ENCODE measurements around the gene ZNF185. TPM values are rescaled to one million over a fixed set of nuclear protein-coding genes. Genes with fewer than 3 reads are reported as not detected.

Gene ZNF185
- total RNA-seq, 1 experiment from 2014 or later, result 42.8 TPM

GRCh38 chrX:152937236-152937635 is 39.4 kb downstream of the ZNF185 start:
- Histone ChIP-seq H3K27me3 (ENCODE audit: insufficient read depth, low read depth) (no peaks in the 10 kb centered on the region), H3F3A (ENCODE audit: insufficient read depth, low read depth) (no peaks in the 10 kb centered on the region; the same call in 1 of the 2 replicates), H2AFZ (no peak overlapping the region), H3K9me3 (ENCODE audit: insufficient read depth, low read depth) (no peaks in the 10 kb centered on the region), H3K27ac (no peak overlapping the region), H3K79me2 (ENCODE audit: low read depth) (no peaks in the 10 kb centered on the region), H3K36me3 (ENCODE audit: low read depth) (no peaks in the 10 kb centered on the region), H3K4me2 (no peak overlapping the region), H3K4me3 (no peak overlapping the region), H4K20me1 (ENCODE audit: insufficient read depth) (no peaks in the 10 kb centered on the region), H3K9me2 (ENCODE audit: insufficient read depth) (no peaks in the 10 kb centered on the region), H3K4me1 (replicated peaks; ENCODE audit: insufficient read depth) (peaks cover 4% of the 10 kb centered on the region; the same call in 1 of the 2 replicates)
- no TSS peak for BruUV-seq (replicated peaks)
- no peak for DNase-seq
- TF ChIP-seq, protein P1, sequence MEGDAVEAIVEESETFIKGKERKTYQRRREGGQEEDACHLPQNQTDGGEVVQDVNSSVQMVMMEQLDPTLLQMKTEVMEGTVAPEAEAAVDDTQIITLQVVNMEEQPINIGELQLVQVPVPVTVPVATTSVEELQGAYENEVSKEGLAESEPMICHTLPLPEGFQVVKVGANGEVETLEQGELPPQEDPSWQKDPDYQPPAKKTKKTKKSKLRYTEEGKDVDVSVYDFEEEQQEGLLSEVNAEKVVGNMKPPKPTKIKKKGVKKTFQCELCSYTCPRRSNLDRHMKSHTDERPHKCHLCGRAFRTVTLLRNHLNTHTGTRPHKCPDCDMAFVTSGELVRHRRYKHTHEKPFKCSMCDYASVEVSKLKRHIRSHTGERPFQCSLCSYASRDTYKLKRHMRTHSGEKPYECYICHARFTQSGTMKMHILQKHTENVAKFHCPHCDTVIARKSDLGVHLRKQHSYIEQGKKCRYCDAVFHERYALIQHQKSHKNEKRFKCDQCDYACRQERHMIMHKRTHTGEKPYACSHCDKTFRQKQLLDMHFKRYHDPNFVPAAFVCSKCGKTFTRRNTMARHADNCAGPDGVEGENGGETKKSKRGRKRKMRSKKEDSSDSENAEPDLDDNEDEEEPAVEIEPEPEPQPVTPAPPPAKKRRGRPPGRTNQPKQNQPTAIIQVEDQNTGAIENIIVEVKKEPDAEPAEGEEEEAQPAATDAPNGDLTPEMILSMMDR (conservative IDR thresholded peaks at IDR 0.05), result no peak
- no peak for TF ChIP-seq EZH2 (IDR thresholded peaks at IDR 0.05; ENCODE audit: low read depth)
- intact Hi-C loops (cut with micrococcal nuclease; ENCODE audit: unreplicated experiment), result no loop called here
- ChIA-PET POLR2A (ENCODE audit: unreplicated experiment) (no interaction called here), CTCF (no interaction called here)

GRCh38 chrX:152941328-152942076 is 43.6 kb downstream of the ZNF185 start:
- ChIA-PET POLR2A (ENCODE audit: unreplicated experiment) (interaction anchor here (0.6 to 0.7 kb wide), 2 partner anchors 74 to 1577 kb away, joined by 3 to 5 read pairs; no protein-coding TSS in a partner anchor), CTCF (interaction anchor here (0.6 to 1.1 kb wide), 3 partner anchors 456 to 566 kb away, joined by 3 to 11 read pairs (median 5); no protein-coding TSS in a partner anchor)
- intact Hi-C loops (cut with micrococcal nuclease; ENCODE audit: unreplicated experiment), result loop anchor here (5.0 kb wide), 1 partner anchor 1431 kb away; the partner anchor contains the start of gene FLNA
- no peaks in the 10 kb centered on the region for H3K9me3 ChIP-seq (ENCODE audit: insufficient read depth, low read depth)
- H3K36me3 ChIP-seq (ENCODE audit: low read depth), result no peaks in the 10 kb centered on the region
- no TSS peak for BruUV-seq (replicated peaks)
- no peaks in the 10 kb centered on the region for H4K20me1 ChIP-seq (ENCODE audit: insufficient read depth)
- H3K27ac ChIP-seq, result no peak overlapping the region
- peak; percentile 86 to 97 for DNase-seq
- no peaks in the 10 kb centered on the region for H3K27me3 ChIP-seq (ENCODE audit: insufficient read depth, low read depth)
- H2AFZ ChIP-seq, result peak overlapping the region; percentile 98
- H3K79me2 ChIP-seq (ENCODE audit: low read depth), result no peaks in the 10 kb centered on the region
- H3K4me2 ChIP-seq, result peak overlapping the region; percentile 91
- peaks cover 5% of the 10 kb centered on the region; the same call in 1 of the 2 replicates for H3K4me1 ChIP-seq (replicated peaks; ENCODE audit: insufficient read depth)
- H3K9me2 ChIP-seq (ENCODE audit: insufficient read depth), result no peaks in the 10 kb centered on the region
- peak overlapping the region; percentile 65 for H3K4me3 ChIP-seq
- TF ChIP-seq EZH2 (IDR thresholded peaks at IDR 0.05; ENCODE audit: low read depth), result no peak
- TF ChIP-seq, protein P1 (conservative IDR thresholded peaks at IDR 0.05), result peak; percentile 92
- H3F3A ChIP-seq (ENCODE audit: insufficient read depth, low read depth), result no peaks in the 10 kb centered on the region; the same call in 1 of the 2 replicates

- no peak overlapping the region for H3K27ac ChIP-seq
- H3K27me3 ChIP-seq (ENCODE audit: insufficient read depth, low read depth), result no peaks in the 10 kb centered on the region
- ChIA-PET CTCF (interaction anchor here (0.6 to 1.1 kb wide), 3 partner anchors 456 to 565 kb away, joined by 3 to 11 read pairs (median 5); no protein-coding TSS in a partner anchor), POLR2A (ENCODE audit: unreplicated experiment) (interaction anchor here (0.6 kb wide), 1 partner anchor 1577 kb away, joined by 3 read pairs; no protein-coding TSS in a partner anchor)
- intact Hi-C loops (cut with micrococcal nuclease; ENCODE audit: unreplicated experiment), result loop anchor here (5.0 kb wide), 1 partner anchor 1430 kb away; the partner anchor contains the start of gene FLNA
- H3K4me1 ChIP-seq (replicated peaks; ENCODE audit: insufficient read depth), result peaks cover 5% of the 10 kb centered on the region; the same call in 1 of the 2 replicates
- no peaks in the 10 kb centered on the region for H3K9me3 ChIP-seq (ENCODE audit: insufficient read depth, low read depth)
- H4K20me1 ChIP-seq (ENCODE audit: insufficient read depth), result no peaks in the 10 kb centered on the region
- H3K79me2 ChIP-seq (ENCODE audit: low read depth), result no peaks in the 10 kb centered on the region
- no peaks in the 10 kb centered on the region; the same call in 1 of the 2 replicates for H3F3A ChIP-seq (ENCODE audit: insufficient read depth, low read depth)
- no peaks in the 10 kb centered on the region for H3K36me3 ChIP-seq (ENCODE audit: low read depth)
- peak overlapping the region; percentile 93 for H2AFZ ChIP-seq
- no TSS peak for BruUV-seq (replicated peaks)
- H3K9me2 ChIP-seq (ENCODE audit: insufficient read depth), result no peaks in the 10 kb centered on the region
- H3K4me2 ChIP-seq, result peak overlapping the region; percentile 91
- DNase-seq, result no peak
- peak overlapping the region; percentile 65 for H3K4me3 ChIP-seq
- TF ChIP-seq, protein P1 (conservative IDR thresholded peaks at IDR 0.05), result no peak
- no peak for TF ChIP-seq EZH2 (IDR thresholded peaks at IDR 0.05; ENCODE audit: low read depth)
Observed at GRCh38 chrX:152942077-152942442, 44.2 kb downstream of the ZNF185 start.

Data from PC-9 (cell line).